Measurements from ENCODE around the gene STAG2.
A peak's percentile ranks its signal among the peaks of the same experiment; 100 is the strongest.

Gene STAG2

DNA sequence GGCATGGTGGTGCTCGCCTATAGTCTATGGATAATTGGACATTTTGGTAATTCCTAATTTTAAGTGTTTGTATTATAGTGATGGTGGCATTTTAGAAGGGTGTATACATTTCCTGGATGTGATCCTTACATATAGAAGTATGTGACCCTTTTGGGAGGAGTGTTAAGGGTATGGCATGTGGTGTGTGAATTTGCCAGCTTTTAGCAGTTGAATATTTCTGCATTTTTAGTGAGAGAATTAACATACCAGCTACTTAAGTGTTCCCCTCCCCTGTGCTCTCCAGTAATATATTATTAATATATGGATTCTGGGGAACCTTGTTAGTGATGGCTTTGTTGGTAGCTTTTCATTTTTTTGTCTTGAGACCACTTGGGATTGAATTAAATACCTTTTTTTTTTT lies 55.3 kb downstream of the STAG2 start (continued):
- TF ChIP-seq ZNF146 (tag by site-specific recombination; IDR thresholded peaks at IDR 0.05) = no peak
- no peak for TF ChIP-seq ZNF555 (tag by site-specific recombination; conservative IDR thresholded peaks at IDR 0.05)

DNA sequence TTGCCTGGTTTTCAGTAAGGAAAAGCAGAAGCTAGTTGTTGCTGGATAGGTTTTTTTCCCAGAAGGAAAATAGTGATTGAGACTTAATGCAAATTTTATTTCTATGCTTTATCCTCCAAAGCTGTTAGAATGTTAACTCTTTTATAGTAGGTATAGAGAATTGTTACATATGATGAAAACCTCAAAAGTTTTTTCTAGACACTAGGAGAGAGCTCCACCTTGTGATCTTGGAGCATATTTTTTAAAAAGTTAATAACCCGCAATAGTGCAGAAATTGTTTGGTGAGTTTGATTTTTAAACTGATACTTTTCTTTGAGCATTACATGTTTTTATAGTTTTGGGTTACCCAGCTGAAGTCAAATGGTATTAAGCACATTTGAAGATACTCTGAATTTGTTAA lies 56.5 kb downstream of the STAG2 start:
- Histone ChIP-seq H3K27ac (ENCODE audit: extremely low read depth, low read depth, low read length) (no peak overlapping the region), H3K36me3 (ENCODE audit: control insufficient read depth in 2 of 2, insufficient read depth in 1 of 2, low read length in 2 of 2) (no peaks in the 10 kb centered on the region; a peak in 1 of 3 replicates), H3K4me1 (ENCODE audit: control insufficient read depth, insufficient read depth, low read length) (no peaks in the 10 kb centered on the region; the same call in 1 of the 2 replicates), H3K9me3 (ENCODE audit: control insufficient read depth, insufficient read depth, low read depth, low read length) (no peaks in the 10 kb centered on the region), H3K4me3 (ENCODE audit: low read depth, low read length) (no peak overlapping the region)
- POLR2A ChIA-PET = no interaction called here
- CTCF ChIA-PET = interaction anchor here (0.7 to 1.7 kb wide), 5 partner anchors 8 to 185 kb away, joined by 3 to 7 read pairs (median 4); no protein-coding TSS in a partner anchor
- TF ChIP-seq ZEB2 (tag by site-specific recombination; IDR thresholded peaks at IDR 0.05) (no peak), ZNF585B (tag by site-specific recombination; IDR thresholded peaks at IDR 0.05) (no peak), ZNF701 (tag by site-specific recombination; IDR thresholded peaks at IDR 0.05) (no peak), ZSCAN30 (tag by site-specific recombination; IDR thresholded peaks at IDR 0.05) (no peak), ZFP37 (tag by site-specific recombination; IDR thresholded peaks at IDR 0.05) (no peak), ZNF157 (tag by site-specific recombination; IDR thresholded peaks at IDR 0.05) (no peak), ZNF174 (tag by site-specific recombination; IDR thresholded peaks at IDR 0.05) (no peak), ZNF350 (tag by site-specific recombination; IDR thresholded peaks at IDR 0.05) (no peak), ZFP3 (tag by site-specific recombination; IDR thresholded peaks at IDR 0.05; ENCODE audit: low read depth) (no peak), ZNF654 (tag by site-specific recombination; IDR thresholded peaks at IDR 0.05; ENCODE audit: low read depth) (0 out of 2 replicates have a peak, but pooled peaks have one; percentile 20), ZNF473 (tag by site-specific recombination; IDR thresholded peaks at IDR 0.05) (no peak), REPIN1 (tag by site-specific recombination; IDR thresholded peaks at IDR 0.05; ENCODE audit: low read depth) (no peak), FEZF1 (tag by site-specific recombination; IDR thresholded peaks at IDR 0.05) (no peak), ZNF768 (tag by site-specific recombination; IDR thresholded peaks at IDR 0.05) (no peak)
- TF ChIP-seq, protein P1, sequence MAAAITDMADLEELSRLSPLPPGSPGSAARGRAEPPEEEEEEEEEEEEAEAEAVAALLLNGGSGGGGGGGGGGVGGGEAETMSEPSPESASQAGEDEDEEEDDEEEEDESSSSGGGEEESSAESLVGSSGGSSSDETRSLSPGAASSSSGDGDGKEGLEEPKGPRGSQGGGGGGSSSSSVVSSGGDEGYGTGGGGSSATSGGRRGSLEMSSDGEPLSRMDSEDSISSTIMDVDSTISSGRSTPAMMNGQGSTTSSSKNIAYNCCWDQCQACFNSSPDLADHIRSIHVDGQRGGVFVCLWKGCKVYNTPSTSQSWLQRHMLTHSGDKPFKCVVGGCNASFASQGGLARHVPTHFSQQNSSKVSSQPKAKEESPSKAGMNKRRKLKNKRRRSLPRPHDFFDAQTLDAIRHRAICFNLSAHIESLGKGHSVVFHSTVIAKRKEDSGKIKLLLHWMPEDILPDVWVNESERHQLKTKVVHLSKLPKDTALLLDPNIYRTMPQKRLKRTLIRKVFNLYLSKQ (tag by site-specific recombination; IDR thresholded peaks at IDR 0.05; ENCODE audit: borderline replicate concordance) = no peak
- TF ChIP-seq, protein P2, sequence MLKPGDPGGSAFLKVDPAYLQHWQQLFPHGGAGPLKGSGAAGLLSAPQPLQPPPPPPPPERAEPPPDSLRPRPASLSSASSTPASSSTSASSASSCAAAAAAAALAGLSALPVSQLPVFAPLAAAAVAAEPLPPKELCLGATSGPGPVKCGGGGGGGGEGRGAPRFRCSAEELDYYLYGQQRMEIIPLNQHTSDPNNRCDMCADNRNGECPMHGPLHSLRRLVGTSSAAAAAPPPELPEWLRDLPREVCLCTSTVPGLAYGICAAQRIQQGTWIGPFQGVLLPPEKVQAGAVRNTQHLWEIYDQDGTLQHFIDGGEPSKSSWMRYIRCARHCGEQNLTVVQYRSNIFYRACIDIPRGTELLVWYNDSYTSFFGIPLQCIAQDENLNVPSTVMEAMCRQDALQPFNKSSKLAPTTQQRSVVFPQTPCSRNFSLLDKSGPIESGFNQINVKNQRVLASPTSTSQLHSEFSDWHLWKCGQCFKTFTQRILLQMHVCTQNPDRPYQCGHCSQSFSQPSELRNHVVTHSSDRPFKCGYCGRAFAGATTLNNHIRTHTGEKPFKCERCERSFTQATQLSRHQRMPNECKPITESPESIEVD (tag by site-specific recombination; IDR thresholded peaks at IDR 0.05) = 0 out of 2 replicates have a peak, but pooled peaks have one; percentile 14

DNA sequence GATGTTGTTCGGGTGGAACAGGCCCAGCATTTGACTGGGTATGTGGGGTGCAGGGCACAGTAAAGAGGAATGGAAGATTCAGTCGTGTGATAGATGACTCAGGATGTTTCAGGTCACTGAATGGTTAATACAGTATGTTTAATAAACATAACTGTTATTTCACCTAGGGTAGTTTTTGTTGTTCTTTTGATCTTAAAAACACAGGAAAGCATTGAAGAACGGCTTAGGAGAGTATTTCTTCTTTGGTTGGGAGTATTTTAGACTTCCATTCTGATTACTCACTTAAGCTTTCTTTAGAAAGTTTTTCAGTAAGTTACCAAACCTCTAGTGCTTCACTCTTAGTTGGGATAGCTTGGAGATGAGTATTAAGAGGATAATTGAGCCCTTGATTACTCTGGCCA lies 62.3 kb downstream of the STAG2 start:
- peaks cover 10 to 21% of the 10 kb centered on the region in 2 experiments for H3K36me3 ChIP-seq (ENCODE audit: control insufficient read depth in 2 of 2, insufficient read depth in 1 of 2, low read length in 2 of 2)
- ChIA-PET CTCF (interaction anchor here (0.6 kb wide), 2 partner anchors 24 to 129 kb away, joined by 5 to 7 read pairs; no protein-coding TSS in a partner anchor), POLR2A (no interaction called here)
- H3K4me3 ChIP-seq (ENCODE audit: low read depth, low read length) = no peak overlapping the region
- no peaks in the 10 kb centered on the region for H3K9me3 ChIP-seq (ENCODE audit: control insufficient read depth, insufficient read depth, low read depth, low read length)
- H3K27ac ChIP-seq (ENCODE audit: extremely low read depth, low read depth, low read length) = no peak overlapping the region
- TF ChIP-seq ZFHX2 (tag by site-specific recombination; conservative IDR thresholded peaks at IDR 0.05) = no peak
- TF ChIP-seq ZNF623 (tag by site-specific recombination; IDR thresholded peaks at IDR 0.05) = no peak
- TF ChIP-seq ZNF600 (tag by site-specific recombination; IDR thresholded peaks at IDR 0.05) = no peak
- TF ChIP-seq ZNF837 (tag by site-specific recombination; IDR thresholded peaks at IDR 0.05) = no peak
- H3K4me1 ChIP-seq (ENCODE audit: control insufficient read depth, insufficient read depth, low read length) = no peaks in the 10 kb centered on the region

All from HEK293 (cell line).